Endothelial cell of umbilical vein (primary cell): ENCODE data around the gene ANKFN1.

Experiments used
- EZH2 ChIP-seq: IDR thresholded peaks from 2 replicates; pipeline ENCODE4 v1.6.1; 2012; ENCODE audit warnings: borderline replicate concordance, low read depth, mild to moderate bottlenecking, moderate library complexity, low read length, inconsistent platforms; ENCODE audit not compliant: severe bottlenecking
- FOS ChIP-seq: IDR thresholded peaks from 2 replicates; pipeline ENCODE4 v1.6.1; 2011; ENCODE audit warnings: mild to moderate bottlenecking, low read length, moderate library complexity, borderline replicate concordance; ENCODE audit not compliant: insufficient read depth
- GATA2 ChIP-seq: IDR thresholded peaks from 2 replicates; pipeline ENCODE4 v1.7.0; 2011; ENCODE audit warnings: low read depth, mild to moderate bottlenecking, moderate library complexity, mixed read lengths, low read length; ENCODE audit not compliant: insufficient read length, insufficient read depth
- JUN ChIP-seq: IDR thresholded peaks from 2 replicates; pipeline ENCODE4 v1.6.1; 2011; ENCODE audit warnings: borderline replicate concordance, low read depth; ENCODE audit not compliant: insufficient read length, insufficient read depth
- MYC ChIP-seq: IDR thresholded peaks from one replicate; pipeline ENCODE4 v1.6.1; 2011; ENCODE audit warnings: mild to moderate bottlenecking, low read depth, low read length
- POLR2A ChIP-seq: IDR thresholded peaks from 2 replicates; pipeline ENCODE4 v1.6.1; 2012; ENCODE audit warnings: low read depth, mild to moderate bottlenecking, control low read depth, low read length
- POLR2AphosphoS5 ChIP-seq: IDR thresholded peaks from 2 replicates; pipeline ENCODE4 v1.6.1; 2012; ENCODE audit warnings: low read depth, mild to moderate bottlenecking, control low read depth, low read length, moderate library complexity; ENCODE audit not compliant: insufficient read depth
- TF ChIP-seq, protein P1 (sequence below), 2 donors: IDR thresholded peaks; 1 replicate in 1 of 2; 2 replicates in 1 of 2; pipeline ENCODE4 v1.5.1; 2011; ENCODE audit warnings: low read length in 2 of 2, mild to moderate bottlenecking in 2 of 2, moderate library complexity in 2 of 2, control low read depth in 1 of 2, inconsistent platforms in 1 of 2, low read depth in 1 of 2; ENCODE audit not compliant: insufficient read depth in 1 of 2; ENCODE audit errors: extremely low read depth in 1 of 2
- TF ChIP-seq, protein P2 (sequence below): IDR thresholded peaks from 2 replicates; pipeline ENCODE4 v1.6.1; 2011; ENCODE audit not compliant: insufficient read depth, insufficient read length

DNA sequence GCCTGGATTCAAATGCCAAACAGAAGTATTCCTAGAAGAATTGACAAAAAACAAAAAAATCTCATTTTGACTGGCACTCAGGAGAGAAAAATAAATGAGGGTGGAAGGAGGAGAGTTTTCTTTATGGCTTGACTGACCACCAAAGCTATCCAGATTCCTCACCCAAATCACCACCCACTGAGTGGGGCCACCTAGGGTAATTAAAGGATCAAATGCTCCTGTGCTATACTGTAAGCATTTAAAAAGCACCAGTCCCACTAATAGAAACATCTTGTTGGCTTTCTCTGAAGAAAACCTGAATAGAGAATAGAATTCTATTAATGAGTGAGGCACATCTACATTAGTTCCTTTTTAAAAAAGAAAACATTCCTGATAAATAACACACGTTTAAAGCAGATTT, 163.3 kb downstream of the ANKFN1 start:
- no peak for TF ChIP-seq GATA2
- TF ChIP-seq, protein P1, sequence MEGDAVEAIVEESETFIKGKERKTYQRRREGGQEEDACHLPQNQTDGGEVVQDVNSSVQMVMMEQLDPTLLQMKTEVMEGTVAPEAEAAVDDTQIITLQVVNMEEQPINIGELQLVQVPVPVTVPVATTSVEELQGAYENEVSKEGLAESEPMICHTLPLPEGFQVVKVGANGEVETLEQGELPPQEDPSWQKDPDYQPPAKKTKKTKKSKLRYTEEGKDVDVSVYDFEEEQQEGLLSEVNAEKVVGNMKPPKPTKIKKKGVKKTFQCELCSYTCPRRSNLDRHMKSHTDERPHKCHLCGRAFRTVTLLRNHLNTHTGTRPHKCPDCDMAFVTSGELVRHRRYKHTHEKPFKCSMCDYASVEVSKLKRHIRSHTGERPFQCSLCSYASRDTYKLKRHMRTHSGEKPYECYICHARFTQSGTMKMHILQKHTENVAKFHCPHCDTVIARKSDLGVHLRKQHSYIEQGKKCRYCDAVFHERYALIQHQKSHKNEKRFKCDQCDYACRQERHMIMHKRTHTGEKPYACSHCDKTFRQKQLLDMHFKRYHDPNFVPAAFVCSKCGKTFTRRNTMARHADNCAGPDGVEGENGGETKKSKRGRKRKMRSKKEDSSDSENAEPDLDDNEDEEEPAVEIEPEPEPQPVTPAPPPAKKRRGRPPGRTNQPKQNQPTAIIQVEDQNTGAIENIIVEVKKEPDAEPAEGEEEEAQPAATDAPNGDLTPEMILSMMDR (IDR thresholded peaks at IDR 0.05; ENCODE audit: extremely low read depth in 1 of 2, insufficient read depth in 1 of 2, low read depth in 1 of 2, low read length in 2 of 2), result no peak
- no peak for TF ChIP-seq EZH2
- no peak for TF ChIP-seq POLR2AphosphoS5
- no peak for TF ChIP-seq POLR2A
- TF ChIP-seq, protein P2, sequence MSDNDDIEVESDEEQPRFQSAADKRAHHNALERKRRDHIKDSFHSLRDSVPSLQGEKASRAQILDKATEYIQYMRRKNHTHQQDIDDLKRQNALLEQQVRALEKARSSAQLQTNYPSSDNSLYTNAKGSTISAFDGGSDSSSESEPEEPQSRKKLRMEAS, result no peak
- no peak for TF ChIP-seq JUN
- TF ChIP-seq MYC, result no peak
- TF ChIP-seq FOS, result no peak
